Lower lobe of right lung (tissue), 2 donors: Measurements from ENCODE around the gene ERC1. TPM values are rescaled to one million over a fixed set of nuclear protein-coding genes. Genes with fewer than 3 reads are reported as not detected.
A peak's percentile ranks its signal among the peaks of the same experiment; 100 is the strongest.

ENCODE experiments used
- ATAC-seq, 2 donors: fragments of 200-7000 bp; cut with Tn5 transposase; one replicate each; pipeline ENCODE4 v1.9.1; 2020 to 2022; ENCODE audit warnings: mild to moderate bottlenecking in 2 of 2, moderate library complexity in 2 of 2
- DNase-seq: peaks from one replicate; pipeline ENCODE4 v3.0.0-alpha.2; 2020
- H3K27ac ChIP-seq: fragments of 200-600 bp; one replicate; pipeline ENCODE4 v1.8.0; 2022
- H3K27me3 ChIP-seq: fragments of 200-600 bp; one replicate; pipeline ENCODE4 v1.8.0; 2022; ENCODE audit warnings: low read depth
- H3K36me3 ChIP-seq: fragments of 200-600 bp; one replicate; pipeline ENCODE4 v1.8.0; 2022; ENCODE audit warnings: mild to moderate bottlenecking
- H3K4me1 ChIP-seq: fragments of 200-600 bp; one replicate; pipeline ENCODE4 v1.8.0; 2022
- H3K4me3 ChIP-seq: fragments of 200-600 bp; one replicate; pipeline ENCODE4 v1.8.0; 2022; ENCODE audit warnings: mild to moderate bottlenecking
- H3K9me3 ChIP-seq: fragments of 200-600 bp; one replicate; pipeline ENCODE4 v1.8.0; 2022
- intact Hi-C: fragments of 100-400 bp; cut with DNase I; formaldehyde crosslinking; loops from one replicate; pipeline ENCODE4 v1.11.0; 2022
- total RNA-seq: library from RNA; stranded (reverse); fragmentation: NEBNext Ultra II Directional; extraction: Animal tissue kit (Norgen Biotek cat#: 25700); gene quantifications from one replicate; pipeline ENCODE4 v1.2.1, GENCODE V29; 2021
- TF ChIP-seq, protein P1 (sequence below): fragments of 200-600 bp; IDR thresholded peaks from one replicate; pipeline ENCODE4 v1.8.0; 2022; ENCODE audit warnings: antibody characterized with exemption, mild to moderate bottlenecking
- donor health status: DM: no; HTN: yes; CAD: no; lungs with severe emphysema.

The ERC1 gene
- total RNA-seq, 1 donor from 2014 or later, result 66.3 TPM

DNA sequence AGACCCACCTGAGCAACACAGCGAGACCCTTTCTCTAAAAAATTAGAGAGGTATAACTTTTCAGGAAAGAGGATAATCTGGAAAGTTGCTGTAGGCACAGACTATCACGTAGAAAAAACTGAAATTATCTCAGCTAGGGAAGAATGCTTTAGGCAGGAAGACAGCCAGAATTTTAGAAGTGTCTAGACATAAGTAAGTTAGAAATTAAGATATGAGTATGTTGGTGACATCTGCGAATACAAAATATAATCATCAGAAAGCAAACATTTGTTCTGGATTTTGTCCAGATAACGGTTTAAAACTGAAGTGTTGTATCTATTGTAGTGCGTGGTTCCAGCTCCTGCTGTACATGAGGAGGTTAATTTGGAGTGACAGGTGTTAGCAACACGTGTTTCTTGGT is 480.2 kb downstream of the ERC1 start:
- H3K27me3 ChIP-seq, result no peaks in the 10 kb centered on the region
- H3K36me3 ChIP-seq, result no peaks in the 10 kb centered on the region
- TF ChIP-seq, protein P1, sequence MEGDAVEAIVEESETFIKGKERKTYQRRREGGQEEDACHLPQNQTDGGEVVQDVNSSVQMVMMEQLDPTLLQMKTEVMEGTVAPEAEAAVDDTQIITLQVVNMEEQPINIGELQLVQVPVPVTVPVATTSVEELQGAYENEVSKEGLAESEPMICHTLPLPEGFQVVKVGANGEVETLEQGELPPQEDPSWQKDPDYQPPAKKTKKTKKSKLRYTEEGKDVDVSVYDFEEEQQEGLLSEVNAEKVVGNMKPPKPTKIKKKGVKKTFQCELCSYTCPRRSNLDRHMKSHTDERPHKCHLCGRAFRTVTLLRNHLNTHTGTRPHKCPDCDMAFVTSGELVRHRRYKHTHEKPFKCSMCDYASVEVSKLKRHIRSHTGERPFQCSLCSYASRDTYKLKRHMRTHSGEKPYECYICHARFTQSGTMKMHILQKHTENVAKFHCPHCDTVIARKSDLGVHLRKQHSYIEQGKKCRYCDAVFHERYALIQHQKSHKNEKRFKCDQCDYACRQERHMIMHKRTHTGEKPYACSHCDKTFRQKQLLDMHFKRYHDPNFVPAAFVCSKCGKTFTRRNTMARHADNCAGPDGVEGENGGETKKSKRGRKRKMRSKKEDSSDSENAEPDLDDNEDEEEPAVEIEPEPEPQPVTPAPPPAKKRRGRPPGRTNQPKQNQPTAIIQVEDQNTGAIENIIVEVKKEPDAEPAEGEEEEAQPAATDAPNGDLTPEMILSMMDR, result no peak
- no peaks in the 10 kb centered on the region for H3K9me3 ChIP-seq
- no peak overlapping the region for H3K27ac ChIP-seq
- ATAC-seq (no peak), DNase-seq (no peak)
- H3K4me1 ChIP-seq, result peaks cover 21% of the 10 kb centered on the region
- H3K4me3 ChIP-seq, result no peak overlapping the region
- intact Hi-C loops, result no loop called here

DNA sequence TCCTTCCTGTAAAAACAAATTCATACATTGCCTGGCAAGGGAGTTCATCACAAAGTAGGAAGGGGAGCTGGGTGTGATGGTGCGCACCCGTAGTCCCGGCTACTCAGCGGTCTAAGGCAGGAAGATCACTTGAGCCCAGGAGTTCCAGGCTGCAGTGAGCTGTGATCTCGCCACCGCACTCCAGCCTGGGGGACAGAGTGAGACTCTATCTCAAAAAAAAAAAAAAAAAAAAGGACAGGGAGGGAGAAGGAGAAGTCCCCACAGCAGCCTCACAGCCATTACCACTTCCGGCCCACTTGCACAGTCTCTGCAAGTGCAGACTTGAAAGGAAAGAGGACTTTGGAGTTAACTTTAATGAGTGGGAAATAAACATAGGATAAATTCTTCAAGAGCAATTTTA is 482.4 kb downstream of the ERC1 start:
- TF ChIP-seq, protein P1, result no peak
- DNase-seq (no peak), ATAC-seq (peak in 1 of 2 donors; percentile 29)
- intact Hi-C loops, result no loop called here
- Histone ChIP-seq H3K9me3 (no peaks in the 10 kb centered on the region), H3K27me3 (no peaks in the 10 kb centered on the region), H3K27ac (no peak overlapping the region), H3K4me1 (peaks cover 21% of the 10 kb centered on the region), H3K4me3 (no peak overlapping the region), H3K36me3 (no peaks in the 10 kb centered on the region)

DNA sequence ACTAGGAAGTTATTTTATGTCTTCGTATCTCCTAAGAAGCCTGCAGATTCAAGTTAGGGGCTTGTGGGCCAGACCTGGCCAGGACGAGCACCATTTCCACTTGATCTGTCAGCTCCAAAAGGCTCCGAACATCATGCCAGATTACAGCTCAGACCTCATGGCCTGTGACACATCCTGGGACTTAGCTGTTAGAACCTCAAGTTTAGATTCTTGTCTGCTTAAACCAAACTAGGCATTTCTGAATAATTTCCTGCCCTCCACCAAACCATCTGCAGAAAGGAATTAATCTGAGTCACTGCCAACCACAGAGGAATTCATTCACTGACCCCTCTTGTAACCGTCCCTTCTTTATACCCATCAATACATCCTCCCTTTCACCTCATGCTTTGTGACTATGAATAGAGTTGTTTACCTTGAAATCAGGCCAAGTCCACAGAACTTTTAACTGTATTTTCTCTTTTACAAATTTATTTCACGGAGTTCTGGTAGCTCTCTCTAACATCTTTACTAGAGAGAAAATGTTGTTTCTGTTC is 483.1 kb downstream of the ERC1 start:
- H3K4me1 ChIP-seq, result peaks cover 21% of the 10 kb centered on the region

DNA sequence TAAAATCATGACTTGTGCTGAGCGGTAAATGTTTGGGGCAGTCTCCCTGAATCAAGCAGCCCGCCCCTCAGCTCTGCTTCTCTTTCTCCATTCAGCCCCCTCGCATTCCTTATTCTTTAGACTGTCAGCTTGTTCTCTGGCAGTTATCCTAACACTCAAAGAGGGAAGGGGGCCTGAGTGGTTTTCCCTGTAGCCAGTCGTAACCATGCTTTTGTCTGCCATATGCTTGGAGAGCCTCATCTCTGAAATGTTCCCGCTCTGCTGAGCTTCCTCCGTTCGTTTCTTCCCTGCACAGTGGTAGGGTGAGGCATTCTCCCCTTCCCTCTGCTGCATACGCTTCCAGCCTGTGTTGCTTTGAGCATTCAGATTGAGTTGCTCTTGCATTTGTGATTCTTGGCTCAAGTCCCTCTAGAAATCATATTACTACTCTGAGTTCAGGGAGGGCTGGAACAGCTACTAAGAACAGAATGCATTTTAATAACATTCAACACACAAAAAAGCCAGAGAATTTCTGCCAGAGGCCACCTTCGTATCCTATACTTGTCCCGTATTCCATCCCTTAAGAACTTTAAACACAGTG is 483.6 kb downstream of the ERC1 start:
- TF ChIP-seq, protein P1, result no peak
- Histone ChIP-seq H3K27me3 (no peaks in the 10 kb centered on the region), H3K4me1 (peaks cover 21% of the 10 kb centered on the region), H3K9me3 (no peaks in the 10 kb centered on the region), H3K27ac (no peak overlapping the region), H3K4me3 (no peak overlapping the region), H3K36me3 (no peaks in the 10 kb centered on the region)
- ATAC-seq (no peak), DNase-seq (no peak)
- intact Hi-C loops, result no loop called here

More for the DNA sequence above, 483.1 kb downstream of the ERC1 start:
- Histone ChIP-seq H3K27ac (no peak overlapping the region), H3K4me3 (no peak overlapping the region), H3K36me3 (no peaks in the 10 kb centered on the region), H3K9me3 (no peaks in the 10 kb centered on the region), H3K27me3 (no peaks in the 10 kb centered on the region)
- TF ChIP-seq, protein P1, result no peak
- intact Hi-C loops, result no loop called here
- ATAC-seq (no peak), DNase-seq (no peak)

DNA sequence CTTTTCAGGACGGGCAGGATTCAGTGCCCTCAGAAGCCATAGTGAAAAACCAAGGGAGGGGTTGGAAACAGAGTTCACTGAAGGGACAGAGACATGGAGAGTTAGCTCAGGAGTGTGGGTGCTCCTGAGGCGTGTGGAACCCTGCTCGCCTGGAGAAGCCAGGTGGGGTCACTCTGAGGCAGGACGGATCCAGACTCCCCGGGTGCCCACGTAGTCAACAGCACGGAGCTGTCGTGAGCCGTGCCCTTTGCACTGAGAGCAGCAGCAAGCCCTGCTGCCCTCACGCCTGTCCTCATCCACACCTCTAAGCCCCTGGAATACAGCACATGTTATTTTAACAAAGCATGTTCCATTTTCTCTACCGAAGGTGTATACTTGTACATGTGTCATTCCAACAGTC is 488.6 kb downstream of the ERC1 start:
- Histone ChIP-seq H3K4me1 (no peaks in the 10 kb centered on the region), H3K4me3 (no peak overlapping the region), H3K36me3 (no peaks in the 10 kb centered on the region), H3K27ac (no peak overlapping the region), H3K9me3 (no peaks in the 10 kb centered on the region), H3K27me3 (no peaks in the 10 kb centered on the region)
- DNase-seq (no peak), ATAC-seq (no peak)
- intact Hi-C loops, result no loop called here
- TF ChIP-seq, protein P1, result no peak
